GM21723 (cell line): ENCODE measurements around the gene COMT.

ENCODE experiments used
- ATAC-seq: cut with Tn5 transposase; IDR thresholded peaks from one replicate; pipeline ENCODE4 v1.9.1; 2021; ENCODE audit warnings: mild to moderate bottlenecking, moderate library complexity; ENCODE audit not compliant: unreplicated experiment

The COMT gene

DNA sequence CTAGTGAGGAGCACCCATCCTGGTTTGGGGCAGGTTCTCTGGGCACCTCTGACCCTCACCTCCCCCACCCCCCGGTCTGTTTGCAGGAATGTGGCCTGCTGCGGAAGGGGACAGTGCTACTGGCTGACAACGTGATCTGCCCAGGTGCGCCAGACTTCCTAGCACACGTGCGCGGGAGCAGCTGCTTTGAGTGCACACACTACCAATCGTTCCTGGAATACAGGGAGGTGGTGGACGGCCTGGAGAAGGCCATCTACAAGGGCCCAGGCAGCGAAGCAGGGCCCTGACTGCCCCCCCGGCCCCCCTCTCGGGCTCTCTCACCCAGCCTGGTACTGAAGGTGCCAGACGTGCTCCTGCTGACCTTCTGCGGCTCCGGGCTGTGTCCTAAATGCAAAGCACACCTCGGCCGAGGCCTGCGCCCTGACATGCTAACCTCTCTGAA, 26.9 kb downstream of the COMT start:
- ATAC-seq: no peak

DNA sequence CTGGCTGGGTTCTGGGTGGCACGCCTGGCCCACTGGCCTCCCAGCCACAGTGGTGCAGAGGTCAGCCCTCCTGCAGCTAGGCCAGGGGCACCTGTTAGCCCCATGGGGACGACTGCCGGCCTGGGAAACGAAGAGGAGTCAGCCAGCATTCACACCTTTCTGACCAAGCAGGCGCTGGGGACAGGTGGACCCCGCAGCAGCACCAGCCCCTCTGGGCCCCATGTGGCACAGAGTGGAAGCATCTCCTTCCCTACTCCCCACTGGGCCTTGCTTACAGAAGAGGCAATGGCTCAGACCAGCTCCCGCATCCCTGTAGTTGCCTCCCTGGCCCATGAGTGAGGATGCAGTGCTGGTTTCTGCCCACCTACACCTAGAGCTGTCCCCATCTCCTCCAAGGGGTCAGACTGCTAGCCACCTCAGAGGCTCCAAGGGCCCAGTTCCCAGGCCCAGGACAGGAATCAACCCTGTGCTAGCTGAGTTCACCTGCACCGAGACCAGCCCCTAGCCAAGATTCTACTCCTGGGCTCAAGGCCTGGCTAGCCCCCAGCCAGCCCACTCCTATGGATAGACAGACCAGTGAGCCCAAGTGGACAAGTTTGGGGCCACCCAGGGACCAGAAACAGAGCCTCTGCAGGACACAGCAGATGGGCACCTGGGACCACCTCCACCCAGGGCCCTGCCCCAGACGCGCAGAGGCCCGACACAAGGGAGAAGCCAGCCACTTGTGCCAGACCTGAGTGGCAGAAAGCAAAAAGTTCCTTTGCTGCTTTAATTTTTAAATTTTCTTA, 27.8 kb downstream of the COMT start:
- no peak for ATAC-seq

GRCh38 chr22:19970031-19970478, 28.5 kb downstream of the COMT start:
- no peak for ATAC-seq

- no peak for ATAC-seq
Observed at GRCh38 chr22:19970479-19971275, 29.1 kb downstream of the COMT start.

DNA sequence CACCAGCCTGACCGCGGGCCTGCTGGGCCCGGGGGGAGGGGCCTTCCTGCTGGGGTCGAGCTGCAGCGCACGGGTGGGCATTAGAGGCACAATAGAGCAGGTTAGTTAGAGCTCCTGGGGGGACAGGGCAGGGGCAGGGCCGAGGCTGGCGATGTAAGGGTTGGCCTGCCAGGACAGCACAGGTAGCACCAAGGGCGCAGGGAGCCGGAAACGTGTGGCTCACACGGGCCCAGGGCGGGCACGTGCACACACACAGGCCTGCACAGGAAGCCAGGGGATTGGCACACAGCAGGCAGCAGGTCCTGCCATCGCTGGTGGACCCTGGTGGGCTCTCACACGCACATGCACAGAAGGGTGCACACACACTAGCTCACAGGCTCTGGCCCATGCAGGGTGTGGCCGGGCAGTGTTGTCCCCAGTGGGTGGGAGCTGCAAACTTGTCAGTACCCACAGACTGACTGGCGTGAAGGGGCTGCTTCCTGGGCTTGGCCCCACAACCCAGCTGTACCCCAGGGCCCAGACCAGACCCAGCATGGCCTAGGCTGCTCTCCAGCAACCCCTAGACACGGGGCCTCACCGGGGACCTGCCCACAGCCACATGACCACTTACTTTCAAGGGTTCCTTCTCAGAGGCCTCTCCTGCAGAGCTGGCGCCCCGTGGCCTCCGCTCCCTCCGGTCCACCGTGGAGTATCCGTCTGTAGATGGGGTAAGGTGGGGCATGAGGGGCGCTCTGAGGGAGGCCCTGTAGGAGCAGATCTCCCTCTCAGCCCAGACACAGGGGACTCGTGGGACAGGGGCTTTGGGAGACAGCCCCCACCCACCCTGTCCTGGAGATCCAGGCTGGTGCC, 29.9 kb downstream of the COMT start:
- no peak for ATAC-seq

DNA sequence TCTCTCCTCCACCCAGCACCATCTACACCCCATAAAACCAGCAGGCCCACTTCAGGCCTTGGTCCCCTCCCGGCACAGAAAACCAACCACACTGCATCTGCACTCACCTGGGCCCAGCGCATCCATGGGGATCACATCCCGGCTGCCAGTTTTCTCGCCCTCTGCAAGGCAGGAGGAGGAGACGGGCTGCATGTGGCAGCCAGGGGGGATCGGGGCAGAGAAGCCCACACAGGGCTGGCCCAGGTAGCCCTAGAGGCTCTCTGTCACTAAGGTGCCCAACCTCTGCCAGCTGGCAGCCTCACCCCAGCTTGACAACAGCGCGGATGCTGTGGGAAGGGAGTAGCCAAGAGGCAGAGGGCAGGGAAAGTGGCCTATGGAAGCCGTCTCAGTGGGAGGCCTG, 30.7 kb downstream of the COMT start:
- ATAC-seq: no peak

- no peak for ATAC-seq
Observed at GRCh38 chr22:19972652-19973550, 31.3 kb downstream of the COMT start.

- no peak for ATAC-seq
Observed at GRCh38 chr22:19973551-19974267, 32.1 kb downstream of the COMT start.

DNA sequence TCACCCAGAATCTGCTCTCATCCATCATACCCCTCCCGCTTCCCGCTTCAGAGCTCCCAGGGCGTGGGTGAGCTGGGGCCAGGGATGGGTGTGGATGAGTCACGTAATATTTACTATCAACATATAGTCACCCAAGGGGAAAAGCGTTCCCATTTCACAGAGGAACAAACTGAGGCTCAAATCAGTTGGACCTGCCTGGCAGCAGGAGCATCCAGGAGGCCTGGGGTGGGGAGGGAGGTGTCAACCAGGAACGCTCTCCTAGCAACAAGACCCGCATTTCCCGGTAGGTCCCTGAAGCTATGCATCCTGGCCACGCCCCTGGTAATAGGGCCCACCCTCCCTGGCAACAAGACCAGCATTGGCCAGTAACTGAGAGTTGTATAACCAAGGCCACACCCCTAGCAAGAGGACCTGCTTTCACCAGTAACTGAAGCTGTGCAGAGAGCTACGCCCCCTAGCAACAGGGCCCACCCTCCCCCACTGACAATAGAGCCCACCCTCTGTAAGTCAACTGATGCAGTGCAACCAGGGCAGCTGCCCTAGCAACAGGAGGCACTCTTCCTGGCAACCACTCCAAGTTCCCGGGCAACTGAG, 32.8 kb downstream of the COMT start:
- ATAC-seq: no peak

- no peak for ATAC-seq
Observed at GRCh38 chr22:19974935-19975706, 33.5 kb downstream of the COMT start.

GRCh38 chr22:19975707-19976035, 34.1 kb downstream of the COMT start:
- ATAC-seq: no peak

DNA sequence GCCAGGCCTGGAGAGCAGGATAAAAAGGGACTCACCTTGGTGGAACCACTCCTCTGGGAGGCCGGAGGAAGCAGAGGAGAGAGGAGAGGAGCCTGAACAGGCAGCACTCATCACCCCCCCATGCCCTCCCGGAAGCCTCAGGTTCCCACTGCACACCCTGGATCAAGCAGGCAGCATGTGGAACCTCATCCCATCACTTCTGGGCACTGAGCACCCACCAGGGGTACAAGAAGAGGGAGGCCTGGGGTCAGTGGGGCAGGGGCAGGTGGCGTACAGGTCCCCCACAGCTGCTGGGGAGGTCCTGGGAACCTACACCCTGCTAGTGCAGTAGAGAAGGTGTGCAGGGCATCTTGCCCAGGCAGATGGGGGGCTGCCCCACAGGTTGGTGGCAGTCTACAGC, 35.1 kb downstream of the COMT start:
- ATAC-seq: no peak

DNA sequence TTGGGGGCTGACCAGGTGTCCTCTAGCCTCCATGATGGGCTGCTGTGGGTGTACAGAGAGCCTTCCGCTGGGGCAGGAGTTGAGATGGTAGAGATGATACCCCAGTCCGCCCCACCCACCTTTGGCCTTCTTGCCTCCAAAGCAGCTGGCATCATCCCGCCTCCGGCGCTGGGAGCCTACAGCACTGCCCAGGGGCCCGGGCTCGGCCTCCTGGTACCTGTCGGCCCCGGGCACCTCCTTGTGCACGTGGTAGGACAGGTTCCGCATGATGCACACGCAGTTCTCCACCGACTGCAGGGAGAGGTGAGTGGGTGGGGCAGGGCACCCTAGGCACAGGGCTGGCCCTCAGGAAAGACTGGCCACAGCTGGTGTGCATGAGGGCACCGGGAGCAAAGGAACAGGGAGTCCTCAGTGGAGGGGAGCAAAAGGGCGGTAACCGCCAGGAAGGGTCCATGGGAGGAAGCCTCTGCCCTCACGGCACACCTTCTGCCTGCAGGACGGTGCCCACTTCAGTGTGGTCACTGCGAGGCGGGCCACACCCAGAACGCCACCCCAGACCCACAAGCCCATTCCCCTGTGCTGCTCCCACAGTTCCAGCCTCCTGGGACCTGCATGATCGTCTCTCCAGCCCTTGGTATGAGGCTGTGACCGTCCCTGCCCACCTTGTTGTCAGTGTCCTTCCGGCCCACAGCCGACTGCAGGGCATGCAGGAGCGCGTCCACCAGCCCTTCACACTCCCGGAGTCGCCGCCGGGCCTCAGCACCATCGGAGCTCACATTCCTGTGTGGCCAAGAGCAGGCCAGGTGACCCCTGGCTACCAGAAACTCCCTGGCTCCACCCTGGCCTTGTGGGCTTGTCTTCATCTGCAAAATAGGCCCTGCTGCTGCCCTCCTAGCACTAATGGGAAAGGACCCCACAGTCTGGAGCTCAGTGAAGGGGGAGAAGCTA, 36.0 kb downstream of the COMT start:
- ATAC-seq: no peak

DNA sequence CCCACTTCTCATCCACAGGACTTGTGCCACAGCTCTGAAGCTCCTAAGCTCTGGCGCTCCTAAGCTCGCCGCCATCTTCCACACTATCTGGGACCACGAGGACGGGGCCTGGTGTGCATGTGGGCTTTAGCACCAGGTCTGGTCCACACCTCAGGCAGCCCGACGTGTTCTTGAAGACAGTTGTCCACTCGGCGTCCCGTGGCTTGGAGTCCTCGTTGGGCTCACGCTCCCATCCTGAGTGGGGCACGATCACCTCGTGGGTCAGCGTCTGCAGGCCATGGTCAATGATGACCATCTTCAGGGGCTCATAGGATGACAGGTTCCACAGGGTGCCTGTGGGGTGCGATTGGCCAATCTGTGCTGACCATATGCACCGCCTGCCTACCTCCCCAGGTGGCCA, 37.2 kb downstream of the COMT start:
- no peak for ATAC-seq

GRCh38 chr22:19979712-19980493, 38.3 kb downstream of the COMT start:
- ATAC-seq: no peak

DNA sequence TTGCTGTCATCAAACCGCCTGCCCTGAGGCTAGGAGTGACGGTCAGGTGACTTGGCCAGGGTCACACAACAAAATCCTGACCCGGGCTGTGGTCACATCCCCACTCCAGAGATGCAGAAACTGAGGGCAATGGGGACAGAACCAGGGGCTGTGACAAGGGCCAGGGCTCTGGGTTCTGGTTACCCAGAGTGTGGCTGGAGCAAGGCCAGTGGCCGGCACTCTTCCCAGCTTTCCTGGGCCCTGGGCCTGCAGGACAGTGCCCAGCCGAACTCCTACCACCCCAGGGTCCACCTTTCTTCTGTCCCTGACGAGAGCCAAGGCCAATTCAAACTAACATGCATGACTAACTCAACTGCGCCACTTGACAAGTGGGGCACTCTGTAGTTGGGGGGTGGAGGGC, 39.2 kb downstream of the COMT start:
- ATAC-seq: no peak
